Type B pancreatic cell (in vitro differentiated cells): Measurements from ENCODE around the gene DTX2. TPM values are rescaled to one million over a fixed set of nuclear protein-coding genes. Genes with fewer than 3 reads are reported as not detected.
A peak's percentile ranks its signal among the peaks of the same experiment; 100 is the strongest.
"Not testable (repeated sequence)": the region's sequence is repeated elsewhere in the genome, so short reads cannot be mapped to it uniquely, and the experiment has no call there.

Source experiments
- DNase-seq: peaks from one replicate; pipeline ENCODE4 v3.0.0; 2021; ENCODE audit warnings: mixed read lengths; ENCODE audit not compliant: unreplicated experiment; ENCODE audit errors: extremely low spot score
- H3K27ac Mint-ChIP-seq: 2 replicates; pipeline ENCODE4 v1.8.0; 2021; ENCODE audit warnings: mild to moderate bottlenecking, mixed read lengths
- H3K27me3 Mint-ChIP-seq: 2 replicates; pipeline ENCODE4 v1.8.0; 2021; ENCODE audit warnings: mixed read lengths
- H3K36me3 Mint-ChIP-seq: 2 replicates; pipeline ENCODE4 v1.8.0; 2021; ENCODE audit warnings: mixed read lengths
- H3K4me1 Mint-ChIP-seq: one replicate; pipeline ENCODE4 v1.8.0; 2021; ENCODE audit warnings: mixed read lengths; ENCODE audit not compliant: unreplicated experiment
- H3K4me3 Mint-ChIP-seq: 2 replicates; pipeline ENCODE4 v1.8.0; 2021; ENCODE audit warnings: mild to moderate bottlenecking, mixed read lengths
- H3K9me3 Mint-ChIP-seq: 2 replicates; pipeline ENCODE4 v1.8.0; 2021; ENCODE audit warnings: mixed read lengths
- total RNA-seq: library from RNA; stranded (reverse); gene quantifications from 2 replicates; pipeline ENCODE4 v1.2.1, GENCODE V29; 2021; ENCODE audit warnings: low replicate concordance
- TF ChIP-seq, protein P1 (sequence below): fragments of 200-600 bp; sonication (generic); conservative IDR thresholded peaks from 2 replicates; pipeline ENCODE4 v1.5.0; 2021; ENCODE audit warnings: antibody characterized with exemption, mild to moderate bottlenecking

Gene DTX2
- total RNA-seq, 1 donor from 2014 or later = 30.6 TPM

DNA sequence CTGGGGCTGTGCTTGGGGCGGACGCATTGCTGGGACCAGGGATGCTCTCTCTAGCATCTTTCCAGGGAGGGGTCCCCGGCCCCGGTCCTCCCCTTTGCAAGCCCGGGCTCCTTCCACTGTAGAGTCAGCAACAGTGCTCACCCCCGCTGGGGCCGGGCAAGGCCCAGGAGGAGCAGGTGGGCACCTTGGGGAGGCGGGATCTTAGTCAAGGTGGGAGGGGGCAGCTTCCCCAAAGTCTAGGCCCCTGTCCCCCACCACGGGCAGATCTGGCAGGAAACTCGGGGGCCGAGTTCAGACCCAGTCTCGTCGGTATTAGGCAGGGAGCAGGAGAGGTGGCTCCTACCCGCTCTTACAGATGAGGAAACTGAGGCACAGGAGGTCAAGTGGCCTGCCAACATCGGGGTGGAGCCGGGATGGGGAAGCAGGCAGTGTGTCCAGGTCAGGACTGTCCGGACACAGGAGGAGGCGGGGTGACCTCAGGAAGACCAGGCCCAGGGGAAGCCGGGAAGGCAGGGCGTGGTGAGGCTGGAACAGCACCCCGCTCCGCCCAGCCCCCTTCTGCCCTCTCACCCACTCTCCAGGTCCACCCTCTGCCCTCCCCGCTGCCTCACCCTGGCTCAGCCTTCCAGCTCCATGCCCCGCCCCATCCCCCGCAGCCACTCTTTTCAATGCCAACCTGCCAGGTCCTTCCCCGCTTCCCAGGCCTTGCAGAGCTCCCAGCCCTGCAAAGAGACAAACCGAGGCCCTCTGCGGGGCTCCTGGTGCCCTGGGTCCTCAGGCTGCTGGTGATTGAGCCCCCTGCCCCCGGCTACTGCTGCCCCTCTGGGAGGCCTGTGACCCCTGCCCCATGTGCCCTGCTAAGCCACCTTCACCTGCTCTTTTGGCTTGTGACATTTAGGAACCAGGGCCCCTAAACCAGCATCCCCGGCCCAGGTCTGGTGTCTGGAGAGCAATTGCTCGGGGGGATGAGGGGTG is 50.7 kb downstream of the DTX2 start:
- not testable (repeated sequence) for H3K27me3 Mint-ChIP-seq, H3K4me1 Mint-ChIP-seq, H3K9me3 Mint-ChIP-seq, H3K27ac Mint-ChIP-seq, H3K4me3 Mint-ChIP-seq, H3K36me3 Mint-ChIP-seq
- peak; percentile 49 for DNase-seq

DNA sequence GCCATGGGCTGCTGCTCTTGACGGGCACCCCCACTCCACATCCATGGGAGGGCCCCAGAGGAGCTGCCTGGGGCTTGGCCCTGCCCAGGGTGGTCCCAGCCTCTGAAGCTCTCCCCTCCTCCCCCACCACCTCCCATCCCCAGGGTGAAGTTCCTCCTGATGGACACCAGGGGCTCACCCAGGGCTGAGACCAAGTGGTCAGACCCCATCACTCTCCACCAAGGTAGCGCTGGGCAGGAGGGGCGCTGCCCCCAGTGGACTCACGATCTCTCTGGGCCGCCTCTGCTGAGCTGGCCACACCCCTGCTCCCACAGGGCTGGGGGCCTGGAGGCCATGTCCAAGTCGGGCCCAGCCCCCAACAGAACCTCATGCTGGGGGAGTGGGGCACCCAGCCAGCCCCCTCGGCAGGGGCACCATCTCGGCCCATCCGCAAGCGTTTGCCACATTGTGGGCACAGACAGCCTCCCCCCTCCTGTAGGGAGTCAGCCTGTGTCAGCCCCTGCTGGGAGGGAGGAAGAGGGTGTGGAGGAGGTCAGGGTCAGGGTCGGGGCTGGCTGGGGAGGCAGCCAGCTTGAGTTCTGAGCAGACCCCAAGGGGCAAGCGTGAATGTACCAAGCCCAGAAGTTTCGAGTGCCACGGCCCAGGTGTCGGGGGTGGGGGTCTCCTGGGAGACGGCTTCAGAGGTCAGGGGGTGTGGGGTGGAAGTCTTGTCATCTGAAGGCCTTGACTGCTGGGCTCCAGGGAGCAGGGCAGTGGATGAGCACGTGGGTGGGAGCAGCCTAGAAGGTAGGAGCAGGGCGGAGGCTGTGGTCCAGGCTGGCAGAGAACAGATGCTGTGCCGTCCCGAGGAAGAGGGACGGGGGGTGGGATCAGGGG is 51.7 kb downstream of the DTX2 start:
- H3K4me3 Mint-ChIP-seq = no peak overlapping the region
- peaks cover 4% of the 10 kb centered on the region for H3K4me1 Mint-ChIP-seq
- no peaks in the 10 kb centered on the region for H3K9me3 Mint-ChIP-seq
- H3K27ac Mint-ChIP-seq = no peak overlapping the region
- TF ChIP-seq, protein P1, sequence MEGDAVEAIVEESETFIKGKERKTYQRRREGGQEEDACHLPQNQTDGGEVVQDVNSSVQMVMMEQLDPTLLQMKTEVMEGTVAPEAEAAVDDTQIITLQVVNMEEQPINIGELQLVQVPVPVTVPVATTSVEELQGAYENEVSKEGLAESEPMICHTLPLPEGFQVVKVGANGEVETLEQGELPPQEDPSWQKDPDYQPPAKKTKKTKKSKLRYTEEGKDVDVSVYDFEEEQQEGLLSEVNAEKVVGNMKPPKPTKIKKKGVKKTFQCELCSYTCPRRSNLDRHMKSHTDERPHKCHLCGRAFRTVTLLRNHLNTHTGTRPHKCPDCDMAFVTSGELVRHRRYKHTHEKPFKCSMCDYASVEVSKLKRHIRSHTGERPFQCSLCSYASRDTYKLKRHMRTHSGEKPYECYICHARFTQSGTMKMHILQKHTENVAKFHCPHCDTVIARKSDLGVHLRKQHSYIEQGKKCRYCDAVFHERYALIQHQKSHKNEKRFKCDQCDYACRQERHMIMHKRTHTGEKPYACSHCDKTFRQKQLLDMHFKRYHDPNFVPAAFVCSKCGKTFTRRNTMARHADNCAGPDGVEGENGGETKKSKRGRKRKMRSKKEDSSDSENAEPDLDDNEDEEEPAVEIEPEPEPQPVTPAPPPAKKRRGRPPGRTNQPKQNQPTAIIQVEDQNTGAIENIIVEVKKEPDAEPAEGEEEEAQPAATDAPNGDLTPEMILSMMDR = peak; percentile 64
- H3K36me3 Mint-ChIP-seq = no peaks in the 10 kb centered on the region
- DNase-seq = peak; percentile 67
- H3K27me3 Mint-ChIP-seq = no peaks in the 10 kb centered on the region

DNA sequence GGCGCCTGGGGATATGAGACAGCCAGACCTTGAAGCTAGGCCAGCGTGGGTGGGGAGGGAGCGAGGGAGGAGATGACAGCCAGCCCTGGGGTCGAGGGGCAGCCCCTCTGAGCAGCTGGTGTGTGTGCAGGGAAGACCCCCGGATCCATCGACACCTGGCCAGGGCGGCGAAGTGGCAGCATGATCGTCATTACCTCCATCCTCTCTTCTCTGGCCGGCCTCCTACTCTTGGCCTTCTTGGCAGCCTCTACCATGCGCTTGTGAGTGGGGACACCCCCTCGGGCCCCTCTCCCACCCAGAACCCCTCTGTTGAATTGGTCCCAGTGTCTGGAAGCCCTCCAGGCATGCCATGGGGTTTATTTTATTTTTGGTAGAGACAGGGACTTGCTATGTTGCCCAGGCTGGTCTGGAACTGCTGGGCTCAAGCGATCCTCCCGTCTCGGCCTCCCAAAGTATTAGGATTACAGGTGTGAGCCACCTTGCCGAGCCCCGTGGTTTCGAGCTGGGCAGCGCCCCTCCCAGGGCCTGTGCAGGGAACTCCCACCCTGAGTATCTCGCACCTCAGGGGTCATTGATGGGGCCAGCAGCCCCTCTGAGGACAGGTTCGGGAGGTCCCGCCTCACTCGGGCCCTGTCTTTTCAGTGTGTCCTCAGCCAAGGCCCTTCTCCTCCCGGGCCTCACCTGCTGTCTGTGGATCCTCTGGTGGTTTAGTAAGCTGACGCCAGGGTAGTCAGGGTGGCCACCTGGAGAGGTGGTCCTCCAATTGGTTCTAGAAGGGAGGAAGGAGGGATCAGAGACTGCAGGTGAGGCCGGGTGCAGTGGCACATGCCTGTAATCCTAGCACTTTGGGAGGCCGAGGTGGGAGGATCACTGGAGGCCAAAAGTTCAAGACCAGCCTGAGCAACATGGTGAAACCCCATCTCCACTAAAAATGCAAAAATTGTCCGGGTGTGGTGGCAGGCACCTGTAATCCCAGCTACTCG is 52.6 kb downstream of the DTX2 start:
- H3K27ac Mint-ChIP-seq = no peak overlapping the region
- H3K4me1 Mint-ChIP-seq = peaks cover 4% of the 10 kb centered on the region
- no peak overlapping the region for H3K4me3 Mint-ChIP-seq
- H3K9me3 Mint-ChIP-seq = no peaks in the 10 kb centered on the region
- H3K36me3 Mint-ChIP-seq = no peaks in the 10 kb centered on the region
- DNase-seq = peak; percentile 62
- TF ChIP-seq, protein P1 = no peak
- H3K27me3 Mint-ChIP-seq = no peaks in the 10 kb centered on the region

DNA sequence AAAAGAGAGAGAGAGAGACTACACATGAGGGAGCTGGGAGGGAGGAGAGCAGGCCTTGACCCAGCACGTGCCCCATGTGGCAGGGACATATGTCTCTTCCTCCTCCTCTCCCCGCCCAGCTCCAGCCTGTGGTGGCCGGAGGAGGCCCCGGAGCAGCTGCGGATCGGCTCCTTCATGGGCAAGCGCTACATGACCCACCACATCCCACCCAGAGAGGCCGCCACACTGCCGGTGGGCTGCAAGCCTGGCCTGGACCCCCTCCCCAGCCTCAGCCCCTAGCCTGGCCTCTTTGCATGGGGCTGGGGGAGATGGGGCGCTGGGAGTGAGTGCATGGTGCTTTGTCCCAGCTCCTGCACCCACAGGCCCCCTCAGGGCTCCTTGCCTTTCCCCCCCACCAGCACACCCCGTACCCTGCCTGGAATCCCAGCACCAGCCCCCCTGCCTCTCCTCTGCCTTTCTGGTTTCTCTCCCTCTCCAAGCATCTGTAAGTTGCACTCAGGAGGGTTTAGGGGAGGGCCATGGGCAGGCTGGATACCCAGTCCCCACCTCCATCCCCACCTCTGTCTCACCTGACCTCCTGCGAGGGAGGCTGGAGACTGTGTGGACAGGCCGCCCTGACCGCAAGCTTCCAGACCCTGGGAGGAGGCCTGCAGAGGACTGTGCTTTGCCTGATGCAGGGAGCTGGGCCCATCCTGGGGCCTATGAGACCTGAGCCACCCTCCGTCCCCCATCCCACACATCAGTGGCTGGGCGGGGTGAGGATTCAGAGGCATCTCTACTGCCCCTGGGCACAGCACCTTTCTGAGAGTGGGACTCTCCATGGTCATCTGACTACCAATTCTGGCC is 53.6 kb downstream of the DTX2 start:
- Mint-ChIP-seq H3K36me3 (no peaks in the 10 kb centered on the region), H3K4me3 (no peak overlapping the region), H3K4me1 (no peaks in the 10 kb centered on the region), H3K27me3 (no peaks in the 10 kb centered on the region), H3K27ac (no peak overlapping the region), H3K9me3 (no peaks in the 10 kb centered on the region)
- peak; percentile 64 for DNase-seq
- TF ChIP-seq, protein P1 = no peak

DNA sequence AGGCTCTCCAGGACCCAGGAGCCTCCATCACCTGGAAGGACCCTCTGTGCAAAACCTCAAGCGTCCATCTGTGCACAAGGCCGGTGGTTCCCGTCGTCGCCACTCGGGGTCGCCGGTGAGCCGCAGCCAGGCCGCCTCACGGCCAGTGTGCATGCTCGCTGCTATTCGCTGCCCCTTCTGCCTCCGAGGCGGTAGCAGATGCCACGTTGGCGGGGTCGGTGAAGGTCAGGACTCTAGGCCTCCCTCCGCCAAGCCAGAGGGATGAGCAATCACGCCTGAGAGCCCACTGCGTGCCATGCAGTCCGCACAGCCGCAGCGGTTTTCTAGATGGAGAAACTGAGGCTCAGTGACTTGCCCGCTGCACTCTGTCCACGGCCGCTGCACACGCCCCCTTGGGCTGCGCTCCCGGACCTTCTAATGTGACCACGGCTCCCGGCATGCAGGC is 54.5 kb downstream of the DTX2 start:
- TF ChIP-seq, protein P1 = no peak
- Mint-ChIP-seq H3K9me3 (no peaks in the 10 kb centered on the region), H3K27ac (no peak overlapping the region), H3K27me3 (no peaks in the 10 kb centered on the region), H3K4me3 (no peak overlapping the region), H3K36me3 (no peaks in the 10 kb centered on the region), H3K4me1 (no peaks in the 10 kb centered on the region)
- DNase-seq = no peak

DNA sequence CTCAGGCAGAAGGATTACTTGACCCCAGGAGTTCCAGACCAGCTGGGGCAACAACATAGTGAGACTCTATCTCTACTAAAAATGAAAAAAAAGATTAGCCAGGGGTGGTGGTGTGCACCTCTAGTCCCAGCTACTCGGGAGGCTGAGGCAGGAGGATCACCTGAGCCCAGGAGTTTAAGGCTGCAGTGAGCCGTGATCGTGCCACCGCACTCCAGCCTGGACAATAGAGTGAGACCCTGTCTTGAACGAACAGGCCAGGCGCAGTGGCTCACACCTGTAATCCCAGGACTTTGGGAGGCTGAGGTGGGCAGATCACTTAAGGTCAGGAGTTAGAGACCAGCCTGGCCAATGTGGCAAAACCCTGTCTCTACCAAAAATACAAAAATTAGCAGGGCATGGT is 55.4 kb downstream of the DTX2 start:
- not testable (repeated sequence) for H3K27ac Mint-ChIP-seq, H3K36me3 Mint-ChIP-seq, H3K9me3 Mint-ChIP-seq, DNase-seq, H3K27me3 Mint-ChIP-seq, H3K4me3 Mint-ChIP-seq, H3K4me1 Mint-ChIP-seq

DNA sequence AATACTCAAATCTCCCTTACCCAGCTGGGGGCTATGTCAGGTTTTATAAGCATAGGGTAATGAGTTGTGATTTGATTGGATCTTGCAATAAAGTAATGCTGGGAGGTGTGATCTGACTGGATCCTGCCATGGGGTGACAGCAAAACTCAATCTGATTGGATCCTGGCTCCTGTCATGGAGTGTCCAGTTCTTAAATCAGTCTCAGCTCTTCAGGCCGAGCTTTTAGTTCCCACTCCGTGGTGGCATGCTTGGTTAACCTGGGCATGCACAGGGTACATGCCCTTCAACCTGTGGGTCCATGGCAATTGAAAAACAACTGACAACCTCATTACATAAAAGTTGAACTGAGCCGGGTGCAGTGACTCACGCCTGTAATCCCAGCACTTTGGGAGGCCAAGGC is 64.7 kb downstream of the DTX2 start:
- H3K9me3 Mint-ChIP-seq, H3K27ac Mint-ChIP-seq, H3K4me1 Mint-ChIP-seq, H3K4me3 Mint-ChIP-seq, H3K27me3 Mint-ChIP-seq, DNase-seq, H3K36me3 Mint-ChIP-seq: not testable (repeated sequence)

DNA sequence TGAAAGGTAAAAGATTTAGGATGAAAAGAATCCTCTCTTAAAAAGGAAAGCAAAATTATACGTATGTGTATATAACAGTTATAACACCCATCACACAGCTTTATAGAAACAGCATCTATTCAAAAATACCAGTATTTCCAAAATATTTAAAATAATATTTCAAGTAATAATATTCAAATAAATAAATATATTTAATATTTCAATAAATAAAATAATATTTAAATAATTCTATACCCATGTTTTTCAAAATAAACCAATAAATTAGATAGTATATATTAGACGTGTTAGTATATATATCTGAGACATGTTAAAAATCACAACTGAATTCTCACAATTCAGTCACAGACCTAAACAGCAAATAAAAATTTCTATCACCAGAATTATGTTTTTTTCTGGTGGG is 70.1 kb downstream of the DTX2 start:
- H3K27me3 Mint-ChIP-seq, H3K36me3 Mint-ChIP-seq, H3K27ac Mint-ChIP-seq, H3K4me3 Mint-ChIP-seq, H3K4me1 Mint-ChIP-seq, DNase-seq, H3K9me3 Mint-ChIP-seq: not testable (repeated sequence)
